ENCODE data around the gene MYBPC1.

DNA sequence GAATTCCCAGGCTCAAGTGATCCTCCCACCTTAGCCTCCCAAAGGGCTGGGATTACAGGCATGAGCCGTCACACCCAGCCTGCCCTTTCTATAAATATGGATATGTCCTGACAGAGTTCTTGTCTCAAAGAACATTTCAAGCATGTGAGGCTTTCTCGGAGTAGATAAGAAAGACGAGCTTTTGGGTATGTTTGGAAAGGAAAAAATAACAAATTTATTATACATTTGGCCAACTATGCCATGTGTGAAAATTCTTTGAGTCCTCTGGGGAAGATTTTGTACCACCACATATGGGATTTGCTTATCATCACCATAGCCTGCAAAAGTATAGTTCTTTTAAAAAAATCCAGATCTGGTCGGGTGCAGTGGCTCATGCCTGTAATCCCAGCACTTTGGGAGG is 23.7 kb upstream of the MYBPC1 start:
- TF ChIP-seq ZNF24 (tag by site-specific recombination; IDR thresholded peaks at IDR 0.05) (no peak), ZNF155 (tag by site-specific recombination; IDR thresholded peaks at IDR 0.05) (no peak), ZNF768 (tag by site-specific recombination; IDR thresholded peaks at IDR 0.05) (no peak), PBX3 (CRISPR knock-in tag; IDR thresholded peaks at IDR 0.05) (no peak), ZBTB7A (tag by site-specific recombination; IDR thresholded peaks at IDR 0.05; ENCODE audit: low read depth) (no peak), ZNF792 (tag by site-specific recombination; IDR thresholded peaks at IDR 0.05) (no peak), ZNF292 (tag by site-specific recombination; IDR thresholded peaks at IDR 0.05; ENCODE audit: borderline replicate concordance, low read depth) (no peak), CTCF (tag by site-specific recombination; IDR thresholded peaks at IDR 0.05) (no peak)
- TF ChIP-seq, protein P1, sequence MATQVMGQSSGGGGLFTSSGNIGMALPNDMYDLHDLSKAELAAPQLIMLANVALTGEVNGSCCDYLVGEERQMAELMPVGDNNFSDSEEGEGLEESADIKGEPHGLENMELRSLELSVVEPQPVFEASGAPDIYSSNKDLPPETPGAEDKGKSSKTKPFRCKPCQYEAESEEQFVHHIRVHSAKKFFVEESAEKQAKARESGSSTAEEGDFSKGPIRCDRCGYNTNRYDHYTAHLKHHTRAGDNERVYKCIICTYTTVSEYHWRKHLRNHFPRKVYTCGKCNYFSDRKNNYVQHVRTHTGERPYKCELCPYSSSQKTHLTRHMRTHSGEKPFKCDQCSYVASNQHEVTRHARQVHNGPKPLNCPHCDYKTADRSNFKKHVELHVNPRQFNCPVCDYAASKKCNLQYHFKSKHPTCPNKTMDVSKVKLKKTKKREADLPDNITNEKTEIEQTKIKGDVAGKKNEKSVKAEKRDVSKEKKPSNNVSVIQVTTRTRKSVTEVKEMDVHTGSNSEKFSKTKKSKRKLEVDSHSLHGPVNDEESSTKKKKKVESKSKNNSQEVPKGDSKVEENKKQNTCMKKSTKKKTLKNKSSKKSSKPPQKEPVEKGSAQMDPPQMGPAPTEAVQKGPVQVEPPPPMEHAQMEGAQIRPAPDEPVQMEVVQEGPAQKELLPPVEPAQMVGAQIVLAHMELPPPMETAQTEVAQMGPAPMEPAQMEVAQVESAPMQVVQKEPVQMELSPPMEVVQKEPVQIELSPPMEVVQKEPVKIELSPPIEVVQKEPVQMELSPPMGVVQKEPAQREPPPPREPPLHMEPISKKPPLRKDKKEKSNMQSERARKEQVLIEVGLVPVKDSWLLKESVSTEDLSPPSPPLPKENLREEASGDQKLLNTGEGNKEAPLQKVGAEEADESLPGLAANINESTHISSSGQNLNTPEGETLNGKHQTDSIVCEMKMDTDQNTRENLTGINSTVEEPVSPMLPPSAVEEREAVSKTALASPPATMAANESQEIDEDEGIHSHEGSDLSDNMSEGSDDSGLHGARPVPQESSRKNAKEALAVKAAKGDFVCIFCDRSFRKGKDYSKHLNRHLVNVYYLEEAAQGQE (tag by site-specific recombination; IDR thresholded peaks at IDR 0.05): no peak

Data from HEK293 (cell line).